Left cardiac atrium (tissue), 4 donors: ENCODE data around the gene SHROOM4. TPM values are rescaled to one million over a fixed set of nuclear protein-coding genes. Genes with fewer than 3 reads are reported as not detected.

Experiments used
- ATAC-seq, 2 donors: fragments of 200-7000 bp; cut with Tn5 transposase; one replicate each; pipeline ENCODE4 v1.9.1; 2020; ENCODE audit warnings: mild to moderate bottlenecking in 2 of 2, moderate library complexity in 2 of 2
- DNase-seq: peaks from one replicate; pipeline ENCODE4 v3.0.0-alpha.2; 2020
- intact Hi-C, 2 donors: fragments of 100-400 bp; cut with DNase I; formaldehyde crosslinking; loops; one replicate each; pipeline versions ENCODE4 v1.14.1 to v1.15.1; 2022 to 2023
- total RNA-seq, 2 donors: library from RNA; stranded (reverse); fragmentation: NEBNext Ultra II Directional; extraction: Animal tissue kit (Norgen Biotek cat#: 25700); gene quantifications; one replicate each; pipeline ENCODE4 v1.2.1, GENCODE V29; 2021
- donor health status: DM: no; HTN: yes; CAD: no.
- donor health status: DM: no; HTN: yes; CAD: no; lungs with severe emphysema.
- donor health status: DM: yes; HTN: yes; CAD: no.
- donor health status: Dilated cardiomyopathy.

SHROOM4 gene
- total RNA-seq, 2 donors from 2014 or later, result 8.3 to 19.0 TPM

DNA sequence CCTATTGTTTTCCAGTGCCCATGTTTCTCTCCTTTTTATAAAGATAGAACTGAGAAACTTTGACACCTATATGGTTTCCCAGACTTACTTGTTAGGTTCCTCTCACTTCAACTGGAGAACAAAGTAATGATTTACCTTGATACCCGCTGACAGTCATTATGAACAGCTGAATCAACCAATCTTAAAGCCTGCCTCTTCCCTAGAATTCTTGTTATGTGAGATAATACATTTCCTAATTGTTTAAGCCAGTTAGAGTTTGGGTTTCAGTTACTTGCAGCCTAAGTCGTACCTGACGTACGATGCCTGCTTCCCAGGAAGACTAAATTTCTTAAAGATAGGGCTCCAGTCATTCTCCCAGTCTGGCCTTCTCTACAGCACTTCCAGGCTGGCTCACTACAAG, 97.3 kb downstream of the SHROOM4 start:
- no peak for ATAC-seq
- intact Hi-C loops, result no loop called here
- DNase-seq, result no peak

- intact Hi-C loops, result no loop called here
- ATAC-seq, result no peak
- DNase-seq, result no peak
These were observed 101.2 kb downstream of the SHROOM4 start for GRCh38 chrX:50712777-50713176.

GRCh38 chrX:50711907-50712306, 102.1 kb downstream of the SHROOM4 start:
- ATAC-seq (no peak), DNase-seq (no peak)
- intact Hi-C loops, result no loop called here

DNA sequence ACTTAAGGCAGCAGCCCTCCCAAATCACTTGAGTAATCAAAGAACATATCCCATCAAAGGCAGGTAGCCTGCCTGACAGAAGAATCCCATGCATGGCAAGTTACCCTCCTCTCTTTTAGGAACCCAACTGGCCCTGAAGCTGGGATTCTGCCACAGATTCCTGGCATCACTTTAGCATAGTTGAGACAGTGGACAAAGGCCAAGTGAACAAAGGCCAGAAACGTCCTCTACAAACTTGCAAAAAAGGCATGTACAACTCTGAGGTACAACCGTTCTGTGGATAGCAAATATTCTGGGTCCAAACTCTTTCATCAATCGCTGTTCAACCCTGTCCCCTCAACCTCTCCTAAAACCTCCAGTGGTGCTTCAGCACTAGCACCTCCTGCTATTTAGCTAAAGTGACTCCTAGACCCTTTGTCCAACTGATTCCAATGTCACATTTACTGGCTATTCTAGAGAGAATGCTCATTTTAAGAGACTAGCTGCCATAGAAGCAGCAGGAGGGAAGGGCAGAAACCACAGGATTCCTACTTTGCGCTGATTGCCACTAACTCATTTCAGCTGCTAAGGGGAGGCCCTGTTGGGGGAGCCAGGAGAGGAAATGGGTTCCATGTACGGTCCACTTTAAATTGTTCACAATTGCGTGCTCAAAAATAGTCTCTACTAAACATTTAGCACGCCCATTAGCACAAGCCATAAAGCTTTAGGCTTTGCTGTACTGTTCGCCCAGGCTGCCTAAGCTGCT, 105.9 kb downstream of the SHROOM4 start:
- intact Hi-C loops, result no loop called here
- no peak for DNase-seq
- ATAC-seq, result no peak

GRCh38 chrX:50707405-50707804, 106.6 kb downstream of the SHROOM4 start:
- ATAC-seq, result no peak
- no peak for DNase-seq
- intact Hi-C loops, result no loop called here

DNA sequence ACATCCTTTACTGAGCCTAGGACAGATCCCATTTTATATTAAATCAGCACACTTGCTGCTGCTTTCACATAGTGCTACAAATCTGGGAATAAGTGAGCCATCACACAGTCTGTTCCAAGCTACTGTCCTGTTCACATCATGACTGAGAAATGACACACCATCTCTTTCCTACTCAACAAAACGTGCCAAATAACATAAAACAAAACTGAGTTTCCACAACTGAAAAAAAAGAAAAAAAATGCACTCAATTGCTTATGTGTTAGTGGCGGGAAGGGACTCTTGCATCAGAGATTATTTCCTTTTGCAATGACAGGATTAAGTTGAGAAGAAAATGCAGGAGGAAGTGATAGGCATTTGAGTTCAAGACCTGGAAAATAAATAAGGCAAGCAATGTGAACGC, 109.0 kb downstream of the SHROOM4 start:
- no peak for DNase-seq
- intact Hi-C loops, result no loop called here
- ATAC-seq, result peak in 1 of 2 donors; percentile 17

- ATAC-seq, result no peak
These were observed 109.6 kb downstream of the SHROOM4 start for GRCh38 chrX:50704360-50704759.

GRCh38 chrX:50700921-50701320, 113.1 kb downstream of the SHROOM4 start:
- DNase-seq, result no peak
- ATAC-seq, result no peak
- intact Hi-C loops, result no loop called here

More at GRCh38 chrX:50704360-50704759, 109.6 kb downstream of the SHROOM4 start:
- DNase-seq, result no peak
- intact Hi-C loops, result no loop called here

- ATAC-seq, result no peak
- intact Hi-C loops, result loop anchor here (10.0 kb wide), 2 partner anchors 206 to 216 kb away; partner anchors contain the start of gene BMP15 (in 1 of the 2)
- no peak for DNase-seq
These were observed 115.0 kb downstream of the SHROOM4 start for GRCh38 chrX:50698944-50699343.

DNA sequence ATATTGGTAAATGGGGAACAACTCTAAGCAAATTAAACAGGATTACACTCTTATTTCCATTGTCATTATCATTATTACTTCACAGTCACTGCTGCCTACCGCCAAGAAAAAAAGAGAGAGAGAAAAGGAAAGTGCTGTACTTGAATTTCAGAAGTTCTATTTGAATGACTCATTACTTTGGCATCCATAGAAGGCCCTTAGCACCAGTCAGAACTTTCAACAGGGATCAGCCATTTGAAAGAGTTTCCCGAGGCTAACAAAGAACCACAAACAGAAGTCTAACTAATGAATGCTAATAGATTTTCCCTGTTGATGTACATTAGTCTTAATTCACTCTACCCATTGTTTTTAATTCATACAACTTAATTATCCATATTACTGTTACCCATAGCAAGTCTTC, 116.3 kb downstream of the SHROOM4 start:
- intact Hi-C loops, result loop anchor here (10.0 kb wide), 2 partner anchors 207 to 217 kb away; partner anchors contain the start of gene BMP15 (in 1 of the 2)
- ATAC-seq, result peak; percentile 57 to 72
- no peak for DNase-seq

DNA sequence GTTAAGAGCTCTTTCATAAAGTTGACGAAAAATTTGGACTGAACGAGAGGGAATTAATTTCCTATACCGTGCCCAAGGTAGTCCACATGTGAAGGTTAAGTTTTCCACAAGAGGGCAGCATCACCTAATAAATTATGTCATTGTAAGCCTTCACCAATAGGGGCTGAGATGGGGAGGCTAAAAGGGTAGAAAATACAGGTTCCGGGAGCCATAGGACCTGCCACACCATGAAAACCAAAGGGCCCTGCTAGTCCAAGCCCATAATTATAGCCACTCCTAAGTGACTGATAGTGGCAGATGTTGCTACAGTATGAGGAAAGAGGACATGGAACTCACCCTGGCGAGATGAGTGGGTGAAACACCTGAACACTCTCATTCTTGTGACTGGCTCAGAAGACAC, 122.2 kb downstream of the SHROOM4 start:
- intact Hi-C loops, result loop anchor here (5.0 to 10.0 kb wide), 3 partner anchors 213 to 295 kb away; partner anchors contain the start of gene BMP15 (in 1 of the 2)

DNA sequence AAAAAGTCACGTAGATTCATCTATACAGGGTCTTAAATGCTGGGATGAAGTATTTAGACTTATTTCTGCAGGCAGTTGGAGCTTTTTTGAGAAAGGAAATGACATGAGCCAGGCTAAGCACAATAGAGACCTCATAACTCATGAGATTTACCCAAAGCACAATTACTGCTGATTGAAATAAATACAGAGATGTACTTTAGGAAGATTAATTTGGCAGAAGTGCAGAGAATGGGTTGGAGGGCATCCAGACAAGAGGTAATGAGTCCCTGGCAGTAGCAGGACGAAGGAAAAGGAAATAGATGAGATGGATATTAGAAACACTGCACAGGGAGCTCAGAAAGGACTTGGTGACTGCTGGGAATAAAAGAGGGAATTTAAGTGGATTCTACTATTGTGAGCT, 129.1 kb downstream of the SHROOM4 start:
- DNase-seq, result no peak
- intact Hi-C loops, result no loop called here
- no peak for ATAC-seq

More for the DNA sequence above, 122.2 kb downstream of the SHROOM4 start:
- no peak for DNase-seq
- peak; percentile 41 to 60 for ATAC-seq

DNA sequence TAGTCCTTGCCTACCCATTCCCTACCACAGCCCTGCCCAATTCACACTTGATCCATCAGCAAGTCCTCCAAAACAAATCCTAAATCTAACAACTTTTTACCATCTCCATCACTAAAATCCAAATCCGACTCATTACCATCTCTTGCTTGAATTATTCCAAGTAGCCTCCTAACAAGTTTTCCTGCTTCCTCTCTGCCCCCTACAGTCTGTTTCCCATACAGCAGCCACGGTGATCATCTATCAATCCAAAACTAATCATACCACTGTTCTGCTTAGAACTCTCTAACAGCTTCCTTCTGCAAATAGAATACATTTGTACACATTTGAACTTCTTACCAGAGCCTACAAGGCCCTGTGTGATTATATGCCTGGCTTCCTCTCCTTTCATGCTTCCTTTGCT, 133.0 kb downstream of the SHROOM4 start:
- ATAC-seq (no peak), DNase-seq (no peak)
- intact Hi-C loops, result no loop called here

GRCh38 chrX:50677789-50678188, 136.2 kb downstream of the SHROOM4 start:
- intact Hi-C loops, result no loop called here
- no peak for DNase-seq
- ATAC-seq, result no peak

- ATAC-seq (no peak), DNase-seq (no peak)
- intact Hi-C loops, result no loop called here
These were observed 142.3 kb downstream of the SHROOM4 start for GRCh38 chrX:50671661-50672060.

DNA sequence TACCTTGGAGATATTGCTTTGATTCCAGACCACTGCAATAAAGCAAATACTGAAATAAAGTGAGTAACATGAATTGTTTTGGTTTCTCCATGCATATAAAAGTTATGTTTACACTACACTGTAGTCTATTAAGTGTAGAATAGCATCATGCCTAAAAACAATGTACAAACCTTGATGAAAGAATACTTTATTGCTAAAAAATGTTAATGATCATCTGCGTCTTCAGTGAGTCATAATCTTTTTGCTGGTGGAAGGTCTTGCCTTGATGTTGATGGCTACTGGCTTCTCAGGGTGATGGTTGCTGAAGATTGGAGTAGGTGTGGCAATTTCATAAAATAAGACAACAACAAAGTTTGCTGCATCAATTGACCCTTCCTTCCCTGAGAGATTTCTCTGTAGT, 145.1 kb downstream of the SHROOM4 start:
- ATAC-seq (no peak), DNase-seq (no peak)
- intact Hi-C loops, result no loop called here

DNA sequence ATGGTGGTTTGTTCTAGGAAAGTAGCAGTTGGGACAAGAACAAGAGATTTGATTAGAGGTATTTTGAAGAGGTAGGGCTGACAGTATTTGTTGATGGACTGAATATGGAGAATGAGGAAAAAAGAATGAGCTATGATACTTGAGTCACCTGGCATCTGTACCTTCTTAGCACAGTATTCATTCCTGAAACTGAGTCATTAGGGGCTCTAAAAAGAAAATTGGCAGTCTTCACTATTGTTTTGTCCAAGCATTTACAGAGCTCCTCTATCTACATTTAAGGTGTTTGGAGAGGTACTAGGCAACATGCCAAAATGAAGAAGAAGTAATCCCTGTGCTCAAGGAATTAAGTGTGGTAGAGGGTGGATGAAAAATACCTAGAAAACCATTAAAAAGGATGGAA, 165.8 kb downstream of the SHROOM4 start:
- intact Hi-C loops, result no loop called here
- no peak for ATAC-seq
- DNase-seq, result no peak

- intact Hi-C loops, result no loop called here
- DNase-seq, result no peak
- no peak for ATAC-seq
These were observed 169.5 kb downstream of the SHROOM4 start for GRCh38 chrX:50644496-50644895.

DNA sequence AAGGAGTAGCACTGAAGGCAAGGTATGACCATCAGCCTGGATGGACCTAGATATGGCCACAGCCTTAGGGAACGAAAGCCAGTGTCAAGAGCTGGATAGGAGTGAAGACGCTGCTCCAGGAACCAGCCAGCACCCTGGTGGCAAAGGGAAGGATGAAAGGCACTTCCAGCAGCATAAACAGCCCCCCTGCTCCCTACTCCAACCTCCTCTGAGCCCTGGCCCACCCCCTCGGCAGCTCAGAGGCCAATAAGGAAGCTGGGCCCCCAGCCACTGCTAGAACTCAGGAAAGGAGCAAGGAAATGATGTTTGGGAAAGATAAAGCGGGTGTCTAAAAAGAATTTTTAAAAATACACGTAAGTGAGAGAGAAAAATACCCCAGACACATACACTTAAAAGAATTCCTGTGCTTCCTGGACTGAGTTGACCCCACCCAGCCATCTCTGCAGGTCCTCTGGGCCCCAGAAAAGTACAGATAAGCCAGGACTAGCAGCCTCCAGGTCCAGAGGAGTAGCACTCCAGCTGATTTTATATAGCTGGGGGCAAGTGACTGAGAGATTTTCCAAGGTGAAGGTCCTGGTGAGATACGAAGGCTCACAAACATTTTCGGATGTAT, 170.4 kb downstream of the SHROOM4 start:
- DNase-seq (peak; percentile 71), ATAC-seq (peak; percentile 71 to 76)
- intact Hi-C loops, result no loop called here

DNA sequence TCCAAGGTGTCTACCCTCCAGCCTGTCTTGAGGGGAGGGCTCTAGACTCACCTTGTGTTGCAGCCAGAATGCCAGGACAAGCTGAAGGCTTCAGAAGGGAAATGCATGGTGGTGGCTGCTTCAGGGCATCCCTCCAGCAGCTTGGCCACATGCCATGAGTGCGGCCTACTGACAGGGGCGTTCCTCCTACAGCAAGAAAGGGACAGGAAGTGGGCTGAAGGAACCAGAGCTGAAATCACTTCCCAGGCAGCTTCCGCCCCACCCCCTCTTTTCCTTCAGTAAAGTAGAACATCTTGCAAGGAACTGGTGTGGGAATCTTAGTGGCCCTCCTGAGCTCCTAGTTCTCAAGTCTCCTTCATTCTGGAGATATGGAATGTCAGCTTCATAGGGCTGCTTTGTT, 175.9 kb downstream of the SHROOM4 start:
- DNase-seq (peak; percentile 78), ATAC-seq (no peak)
- intact Hi-C loops, result no loop called here
